OCI-LY3 (cell line): Measurements from ENCODE around the gene MCCC2.

Source experiments
- EZH2phosphoT487 ChIP-seq: fragments of 200-600 bp; shearing (Covaris generic); IDR thresholded peaks from 2 replicates; pipeline ENCODE4 v1.6.1; 2018; ENCODE audit warnings: antibody characterized with exemption, mixed run types, low read depth
- TF ChIP-seq, protein P1 (sequence below): fragments of 200-600, 300-600 bp; sonication (generic); IDR thresholded peaks from 2 replicates; pipeline ENCODE4 v1.5.1; 2014; ENCODE audit warnings: antibody characterized with exemption, low read length, low read depth

DNA sequence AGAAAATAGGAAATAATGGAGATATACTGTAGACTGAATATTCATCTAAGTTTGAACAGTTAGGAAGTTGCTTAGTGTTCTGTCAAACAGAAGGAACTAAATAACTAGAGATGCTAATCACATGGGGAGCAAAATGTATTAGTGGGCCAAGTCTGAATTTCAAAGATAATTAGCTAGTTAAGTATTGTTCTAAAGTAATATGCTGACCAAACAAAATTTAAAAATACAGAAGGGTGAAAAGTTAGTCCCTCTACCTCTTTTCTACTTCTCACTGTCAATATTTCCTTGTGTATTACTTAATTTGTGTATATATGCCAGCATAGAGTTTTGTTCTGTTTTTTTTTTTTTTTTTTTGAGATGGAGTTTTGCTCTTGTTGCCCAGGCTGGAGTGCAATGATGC, 4.0 kb downstream of the MCCC2 start:
- TF ChIP-seq, protein P1, sequence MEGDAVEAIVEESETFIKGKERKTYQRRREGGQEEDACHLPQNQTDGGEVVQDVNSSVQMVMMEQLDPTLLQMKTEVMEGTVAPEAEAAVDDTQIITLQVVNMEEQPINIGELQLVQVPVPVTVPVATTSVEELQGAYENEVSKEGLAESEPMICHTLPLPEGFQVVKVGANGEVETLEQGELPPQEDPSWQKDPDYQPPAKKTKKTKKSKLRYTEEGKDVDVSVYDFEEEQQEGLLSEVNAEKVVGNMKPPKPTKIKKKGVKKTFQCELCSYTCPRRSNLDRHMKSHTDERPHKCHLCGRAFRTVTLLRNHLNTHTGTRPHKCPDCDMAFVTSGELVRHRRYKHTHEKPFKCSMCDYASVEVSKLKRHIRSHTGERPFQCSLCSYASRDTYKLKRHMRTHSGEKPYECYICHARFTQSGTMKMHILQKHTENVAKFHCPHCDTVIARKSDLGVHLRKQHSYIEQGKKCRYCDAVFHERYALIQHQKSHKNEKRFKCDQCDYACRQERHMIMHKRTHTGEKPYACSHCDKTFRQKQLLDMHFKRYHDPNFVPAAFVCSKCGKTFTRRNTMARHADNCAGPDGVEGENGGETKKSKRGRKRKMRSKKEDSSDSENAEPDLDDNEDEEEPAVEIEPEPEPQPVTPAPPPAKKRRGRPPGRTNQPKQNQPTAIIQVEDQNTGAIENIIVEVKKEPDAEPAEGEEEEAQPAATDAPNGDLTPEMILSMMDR, result no peak
- no peak for TF ChIP-seq EZH2phosphoT487
